Measurements from ENCODE around the gene INPP4B. TPM values are rescaled to one million over a fixed set of nuclear protein-coding genes. Genes with fewer than 3 reads are reported as not detected.

The INPP4B gene
- total and polyA plus RNA-seq, 2 experiments from 2014 or later: 4.6 to 5.5 TPM

GRCh38 chr4:142485452-142485851, 360.6 kb downstream of the INPP4B start:
- no peak overlapping the region for H3K27ac ChIP-seq
- no peak for DNase-seq (ENCODE audit: low read depth in 1 of 2, low spot score in 1 of 2)
- no peak for TF ChIP-seq CTCF (IDR thresholded peaks at IDR 0.05; ENCODE audit: low read depth, low read length)
- H3K4me1 ChIP-seq (ENCODE audit: low read depth): peaks cover 1% of the 10 kb centered on the region
- no peak overlapping the region for H3K4me3 ChIP-seq
- no peaks in the 10 kb centered on the region for H3K9me3 ChIP-seq (ENCODE audit: low read depth)
- H3K27me3 ChIP-seq: no peaks in the 10 kb centered on the region
- H3K36me3 ChIP-seq: no peaks in the 10 kb centered on the region

- Histone ChIP-seq H3K9me3 (ENCODE audit: low read depth) (no peaks in the 10 kb centered on the region), H3K4me3 (no peak overlapping the region), H3K27ac (no peak overlapping the region), H3K4me1 (ENCODE audit: low read depth) (peaks cover 5% of the 10 kb centered on the region), H3K36me3 (no peaks in the 10 kb centered on the region), H3K27me3 (no peaks in the 10 kb centered on the region)
- peak; percentile 11 to 32 for DNase-seq (ENCODE audit: low read depth in 1 of 2, low spot score in 1 of 2)
- no peak for TF ChIP-seq CTCF (IDR thresholded peaks at IDR 0.05; ENCODE audit: low read depth, low read length)
Observed at GRCh38 chr4:142480244-142480643, 365.9 kb downstream of the INPP4B start.

- Histone ChIP-seq H3K9me3 (ENCODE audit: low read depth) (no peaks in the 10 kb centered on the region), H3K4me3 (no peak overlapping the region), H3K27ac (no peak overlapping the region), H3K36me3 (no peaks in the 10 kb centered on the region), H3K4me1 (ENCODE audit: low read depth) (peaks cover 5% of the 10 kb centered on the region), H3K27me3 (no peaks in the 10 kb centered on the region)
- peak in 1 of 2 donors; percentile 22 for DNase-seq (ENCODE audit: low read depth in 1 of 2, low spot score in 1 of 2)
- no peak for TF ChIP-seq CTCF (IDR thresholded peaks at IDR 0.05; ENCODE audit: low read depth, low read length)
Observed at GRCh38 chr4:142475663-142476062, 370.4 kb downstream of the INPP4B start.

GRCh38 chr4:142474398-142475087, 371.6 kb downstream of the INPP4B start:
- TF ChIP-seq CTCF (IDR thresholded peaks at IDR 0.05; ENCODE audit: low read depth, low read length): no peak
- Histone ChIP-seq H3K9me3 (ENCODE audit: low read depth) (no peaks in the 10 kb centered on the region), H3K27ac (no peak overlapping the region), H3K4me1 (ENCODE audit: low read depth) (no peaks in the 10 kb centered on the region), H3K27me3 (no peaks in the 10 kb centered on the region), H3K36me3 (no peaks in the 10 kb centered on the region), H3K4me3 (no peak overlapping the region)
- DNase-seq (ENCODE audit: low read depth in 1 of 2, low spot score in 1 of 2): no peak

GRCh38 chr4:142473960-142474338, 372.2 kb downstream of the INPP4B start:
- H3K27ac ChIP-seq: no peak overlapping the region
- no peak overlapping the region for H3K4me3 ChIP-seq
- no peak for DNase-seq (ENCODE audit: low read depth in 1 of 2, low spot score in 1 of 2)
- no peaks in the 10 kb centered on the region for H3K27me3 ChIP-seq
- no peaks in the 10 kb centered on the region for H3K9me3 ChIP-seq (ENCODE audit: low read depth)
- H3K4me1 ChIP-seq (ENCODE audit: low read depth): no peaks in the 10 kb centered on the region
- TF ChIP-seq CTCF (IDR thresholded peaks at IDR 0.05; ENCODE audit: low read depth, low read length): no peak
- no peaks in the 10 kb centered on the region for H3K36me3 ChIP-seq
